ENCODE measurements around the gene FAAP20.

FAAP20 gene

GRCh38 chr1:2213576-2214505, 19.3 kb upstream of the FAAP20 start:
- H3K27me3 Mint-ChIP-seq (ENCODE audit: low read depth, poor library complexity) = peaks cover 3% of the 10 kb centered on the region
- no peaks in the 10 kb centered on the region for H3K36me3 Mint-ChIP-seq (ENCODE audit: low read depth)
- no peak for DNase-seq
- H3K27ac Mint-ChIP-seq = peak overlapping the region; percentile 98
- no peak for TF ChIP-seq CTCF (IDR thresholded peaks at IDR 0.05)
- no peak overlapping the region for H3K4me3 Mint-ChIP-seq
- H3K4me1 Mint-ChIP-seq = peaks cover 34% of the 10 kb centered on the region
- peaks cover 3% of the 10 kb centered on the region for H3K9me3 Mint-ChIP-seq

- Mint-ChIP-seq H3K27ac (peak overlapping the region; percentile 98), H3K4me3 (peak overlapping the region; percentile 34), H3K36me3 (ENCODE audit: low read depth) (no peaks in the 10 kb centered on the region), H3K4me1 (peaks cover 41% of the 10 kb centered on the region), H3K27me3 (ENCODE audit: low read depth, poor library complexity) (no peaks in the 10 kb centered on the region), H3K9me3 (no peaks in the 10 kb centered on the region)
- DNase-seq = peak; percentile 87
- TF ChIP-seq CTCF (IDR thresholded peaks at IDR 0.05) = no peak
Measured at GRCh38 chr1:2212532-2213491, 18.2 kb upstream of the FAAP20 start.

GRCh38 chr1:2212274-2212531, 17.6 kb upstream of the FAAP20 start:
- Mint-ChIP-seq H3K4me3 (no peak overlapping the region), H3K4me1 (peaks cover 47% of the 10 kb centered on the region), H3K9me3 (no peaks in the 10 kb centered on the region), H3K36me3 (ENCODE audit: low read depth) (no peaks in the 10 kb centered on the region), H3K27ac (peak overlapping the region; percentile 98), H3K27me3 (ENCODE audit: low read depth, poor library complexity) (no peaks in the 10 kb centered on the region)
- no peak for TF ChIP-seq CTCF (IDR thresholded peaks at IDR 0.05)
- DNase-seq = no peak

GRCh38 chr1:2210786-2211185, 16.2 kb upstream of the FAAP20 start:
- Mint-ChIP-seq H3K9me3 (no peaks in the 10 kb centered on the region), H3K27ac (no peak overlapping the region), H3K4me3 (no peak overlapping the region), H3K36me3 (ENCODE audit: low read depth) (no peaks in the 10 kb centered on the region), H3K4me1 (peaks cover 59% of the 10 kb centered on the region), H3K27me3 (ENCODE audit: low read depth, poor library complexity) (no peaks in the 10 kb centered on the region)
- TF ChIP-seq CTCF (IDR thresholded peaks at IDR 0.05) = no peak
- no peak for DNase-seq

- Mint-ChIP-seq H3K4me3 (no peak overlapping the region), H3K27me3 (ENCODE audit: low read depth, poor library complexity) (no peaks in the 10 kb centered on the region), H3K4me1 (peaks cover 60% of the 10 kb centered on the region), H3K9me3 (no peaks in the 10 kb centered on the region), H3K36me3 (ENCODE audit: low read depth) (no peaks in the 10 kb centered on the region), H3K27ac (no peak overlapping the region)
- peak; percentile 15 for DNase-seq
- no peak for TF ChIP-seq CTCF (IDR thresholded peaks at IDR 0.05)
Measured at GRCh38 chr1:2210084-2210653, 15.6 kb upstream of the FAAP20 start.
